SK-N-SH (cell line): ENCODE measurements around the gene RNF149. TPM values are rescaled to one million over a fixed set of nuclear protein-coding genes. Genes with fewer than 3 reads are reported as not detected.

ENCODE experiments used
- CTCF ChIA-PET: fragments of 300-600, 350-600 bp; formaldehyde crosslinking; extraction: SDS; loops from one replicate; lab custom pipeline; 2021; lab: Yijun Ruan, JAX
- POLR2A ChIA-PET: fragments of 350-600 bp; sonication (Branson Sonifier 250); formaldehyde crosslinking; extraction: SDS; loops from one replicate; lab custom pipeline; 2020; ENCODE audit warnings: antibody characterized with exemption, inconsistent platforms; lab: Yijun Ruan, JAX
- DNase-seq: peaks from one replicate; pipeline ENCODE4 v3.0.0; 2012
- H2AFZ ChIP-seq: fragments of 200-600 bp; sonication (generic); 2 replicates; pipeline ENCODE4 v1.8.1; 2016; ENCODE audit warnings: antibody characterized with exemption, mild to moderate bottlenecking, low read depth
- H3F3A ChIP-seq: fragments of 200-600 bp; sonication (generic); replicated peaks from 2 replicates; pipeline ENCODE3; 2016; ENCODE audit warnings: antibody characterized with exemption, mild to moderate bottlenecking; ENCODE audit not compliant: insufficient read depth
- H3K27ac ChIP-seq, 2 experiments: fragments of 200-500 bp in 1 of 2; fragments of 200-600 bp in 1 of 2; sonication (Bioruptor generic) in 1 of 2; sonication (generic), shearing (Covaris generic) in 1 of 2; 2 replicates each; pipeline versions ENCODE4 v1.5.1 to v1.6.1; 2014 to 2016; ENCODE audit warnings: low read depth in 2 of 2, inconsistent platforms in 1 of 2, low read length in 1 of 2, mild to moderate bottlenecking in 1 of 2, mixed read lengths in 1 of 2
- H3K27me3 ChIP-seq: fragments of 200-600 bp; sonication (generic), shearing (Covaris generic); 2 replicates; pipeline ENCODE4 v1.6.1; 2016; ENCODE audit warnings: mixed run types; ENCODE audit not compliant: insufficient read depth
- H3K36me3 ChIP-seq, 2 experiments: fragments of 200-500 bp in 1 of 2; fragments of 200-600 bp in 1 of 2; sonication (Bioruptor generic) in 1 of 2; sonication (generic) in 1 of 2; replicated peaks in 1 of 2; 2 replicates each; pipeline versions ENCODE3 to v1.5.1; 2014 to 2016; ENCODE audit warnings: low read length in 1 of 2, mild to moderate bottlenecking in 1 of 2; ENCODE audit not compliant: insufficient read depth in 2 of 2, control insufficient read depth in 1 of 2
- H3K4me1 ChIP-seq, 2 experiments: fragments of 200-500 bp in 1 of 2; fragments of 200-600 bp in 1 of 2; sonication (Bioruptor generic) in 1 of 2; sonication (generic), shearing (Covaris generic) in 1 of 2; 2 replicates each; pipeline versions ENCODE4 v1.5.1 to v1.6.1; 2014 to 2016; ENCODE audit warnings: low read depth in 1 of 2, low read length in 1 of 2, mixed run types in 1 of 2; ENCODE audit not compliant: insufficient read depth in 2 of 2, control insufficient read depth in 1 of 2
- H3K4me2 ChIP-seq: fragments of 200-600 bp; sonication (generic), shearing (Covaris generic); 2 replicates; pipeline ENCODE4 v1.6.1; 2017; ENCODE audit warnings: mixed run types
- H3K4me3 ChIP-seq, 2 experiments: fragments of 200-500 bp in 1 of 2; fragments of 200-600 bp in 1 of 2; sonication (Bioruptor generic) in 1 of 2; sonication (generic), shearing (Covaris generic) in 1 of 2; 2 replicates each; pipeline versions ENCODE4 v1.5.1 to v1.8.1; 2014 to 2016; ENCODE audit warnings: low read depth in 2 of 2, inconsistent platforms in 1 of 2, low read length in 1 of 2, mild to moderate bottlenecking in 1 of 2, mixed read lengths in 1 of 2, moderate library complexity in 1 of 2
- H3K79me2 ChIP-seq: fragments of 200-600 bp; sonication (generic); 2 replicates; pipeline ENCODE4 v1.8.1; 2017; ENCODE audit warnings: mild to moderate bottlenecking; ENCODE audit not compliant: insufficient read depth
- H3K9ac ChIP-seq: fragments of 200-600 bp; sonication (generic); 2 replicates; pipeline ENCODE4 v1.6.1; 2017; ENCODE audit warnings: mixed run types
- H3K9me2 ChIP-seq: fragments of 200-600 bp; sonication (generic); 2 replicates; pipeline ENCODE4 v1.6.1; 2017; ENCODE audit warnings: mixed run types
- H3K9me3 ChIP-seq: fragments of 200-600 bp; sonication (generic); 2 replicates; pipeline ENCODE4 v1.6.1; 2017; ENCODE audit warnings: mixed run types, mild to moderate bottlenecking, moderate library complexity
- H4K20me1 ChIP-seq: fragments of 200-600 bp; sonication (generic); 2 replicates; pipeline ENCODE4 v1.6.1; 2017; ENCODE audit warnings: mild to moderate bottlenecking, mixed run types; ENCODE audit not compliant: insufficient read depth
- ELF1 ChIP-seq: IDR thresholded peaks from 2 replicates; pipeline ENCODE4 v1.4.0; 2012
- EP300 ChIP-seq, 2 experiments: IDR thresholded peaks; 2 replicates each; pipeline versions ENCODE4 v1.4.0 to v1.6.1; 2012; ENCODE audit warnings: borderline replicate concordance in 1 of 2, low read depth in 1 of 2, low read length in 1 of 2
- MXI1 ChIP-seq: IDR thresholded peaks from 2 replicates; pipeline ENCODE4 v1.6.1; 2012; ENCODE audit warnings: mild to moderate bottlenecking, low read depth, low read length, improper control_type of control experiment
- POLR2AphosphoS5 ChIP-seq: IDR thresholded peaks from 2 replicates; pipeline ENCODE4 v1.6.1; 2012; ENCODE audit warnings: low read depth, low read length
- SIN3A ChIP-seq: IDR thresholded peaks from 2 replicates; pipeline ENCODE4 v1.6.1; 2012; ENCODE audit warnings: low read depth, mild to moderate bottlenecking, low read length, moderate library complexity, borderline replicate concordance
- TAF1 ChIP-seq: IDR thresholded peaks from 2 replicates; pipeline ENCODE4 v1.6.1; 2012; ENCODE audit warnings: low read depth, mild to moderate bottlenecking, low read length, moderate library complexity, borderline replicate concordance
- TCF12 ChIP-seq: IDR thresholded peaks from 2 replicates; pipeline ENCODE4 v1.4.0; 2012
- whole genome bisulfite sequencing: methylation state at CpG from one replicate; pipeline ENCODE4 v1.1.6; 2017; ENCODE audit warnings: low lambda C conversion rate; 5-methylcytosine and 5-hydroxymethylcytosine counted together
- polyA plus RNA-seq, 3 experiments: library from polyadenylated mRNA; depleted of rRNA; stranded (reverse); fragments of >200 nt; gene quantifications; 2 replicates each; pipeline ENCODE4 v1.2.3, GENCODE V29; 2012
- TF ChIP-seq, protein P1 (sequence below): IDR thresholded peaks from 2 replicates; pipeline ENCODE4 v1.4.0; 2012; ENCODE audit warnings: low read depth
- TF ChIP-seq, protein P2 (sequence below): IDR thresholded peaks from 2 replicates; pipeline ENCODE4; 2012

RNF149 gene
- polyA plus RNA-seq, 1 of the 3 experiments (the other 2 are of a cell fraction) = 15.3 TPM

DNA sequence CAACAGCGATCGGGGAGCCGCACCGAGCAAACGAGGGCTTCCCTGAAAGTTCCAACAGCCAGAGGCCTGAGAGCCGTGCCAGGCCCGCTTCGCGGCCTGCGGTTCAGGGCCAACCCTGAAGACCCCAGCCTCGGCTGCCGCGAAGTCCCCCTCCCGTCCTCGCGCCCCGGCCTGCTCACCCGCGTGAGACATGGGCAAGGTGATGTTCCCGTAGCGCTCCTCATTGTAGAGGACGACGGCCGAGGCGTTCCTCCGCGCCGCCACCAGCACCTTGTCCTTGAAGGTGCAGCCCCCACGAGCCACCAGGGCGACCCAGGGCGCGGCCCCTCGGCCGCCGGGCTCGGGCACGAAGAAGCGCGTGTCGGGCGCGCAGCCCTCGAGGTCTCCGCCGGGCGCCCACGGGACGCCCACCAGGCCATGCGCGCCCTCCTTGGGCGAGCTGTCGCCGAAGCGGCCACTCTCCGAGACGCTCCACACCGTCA, 510 bp downstream of the RNF149 start:
- Histone ChIP-seq H3K9ac (peak overlapping the region; percentile 93), H2AFZ (peak overlapping the region; percentile 99; the same call in 1 of the 2 replicates), H3K4me3 (peak overlapping the region; percentile 88 to 92), H3F3A (peaks cover 13% of the 10 kb centered on the region), H3K27me3 (0 out of 2 replicates have a peak, but pooled peaks cover 3% of the 10 kb centered on the region), H4K20me1 (peaks cover 44% of the 10 kb centered on the region), H3K36me3 (peaks cover 0 to 10% of the 10 kb centered on the region in 2 experiments), H3K27ac (peak overlapping the region; percentile 80 to 88; a peak in 3 of 4 replicates), H3K9me2 (no peaks in the 10 kb centered on the region)
- ChIA-PET CTCF (interaction anchor here (0.6 to 1.4 kb wide), 2 partner anchors 12 to 565 kb away, joined by 3 to 4 read pairs; no protein-coding TSS in a partner anchor), POLR2A (interaction anchor here (1.0 kb wide), 2 partner anchors 55 to 79 kb away, joined by 3 read pairs; partner anchors contain the start of gene CREG2)
- DNase-seq = no peak
- TF ChIP-seq, protein P1, sequence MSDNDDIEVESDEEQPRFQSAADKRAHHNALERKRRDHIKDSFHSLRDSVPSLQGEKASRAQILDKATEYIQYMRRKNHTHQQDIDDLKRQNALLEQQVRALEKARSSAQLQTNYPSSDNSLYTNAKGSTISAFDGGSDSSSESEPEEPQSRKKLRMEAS = peak; percentile 46; the same call in 1 of the 2 replicates
- TF ChIP-seq ELF1 (no peak), MXI1 (peak; percentile 49; the same call in 1 of the 2 replicates)
- TF ChIP-seq, all 33 proteins: peak for 2
- Histone ChIP-seq H3K4me1 (peaks cover 12 to 20% of the 10 kb centered on the region in 2 experiments; a peak in 3 of 4 replicates), H3K9me3 (no peaks in the 10 kb centered on the region), H3K4me2 (peak overlapping the region; percentile 97), H3K79me2 (peaks cover 53% of the 10 kb centered on the region)
- 1% methylated on average over 21 of the region's 57 CpGs for WGBS

DNA sequence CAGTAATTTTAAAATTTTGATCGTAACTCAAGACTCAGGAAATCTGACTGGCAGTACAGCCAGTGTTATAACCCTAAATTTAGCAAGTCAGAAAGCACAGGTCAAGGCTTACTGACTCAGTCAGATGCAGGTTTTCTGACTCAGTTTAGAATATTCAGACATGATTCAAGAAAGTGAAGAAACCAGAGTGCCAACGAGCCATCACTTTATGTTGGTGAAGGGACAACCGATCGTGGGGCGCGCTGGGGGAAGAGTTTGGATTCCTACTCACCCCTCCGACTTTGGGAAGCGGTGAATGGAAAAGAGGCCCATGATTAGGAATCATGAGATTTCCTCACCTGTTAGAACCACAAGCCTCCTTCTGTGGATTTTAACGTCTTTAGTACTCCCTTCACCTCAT, 998 bp downstream of the RNF149 start:
- H3K27me3 ChIP-seq = no peaks in the 10 kb centered on the region
- 57% methylated on average over 9 of the region's 9 CpGs for WGBS
- no peak for DNase-seq

DNA sequence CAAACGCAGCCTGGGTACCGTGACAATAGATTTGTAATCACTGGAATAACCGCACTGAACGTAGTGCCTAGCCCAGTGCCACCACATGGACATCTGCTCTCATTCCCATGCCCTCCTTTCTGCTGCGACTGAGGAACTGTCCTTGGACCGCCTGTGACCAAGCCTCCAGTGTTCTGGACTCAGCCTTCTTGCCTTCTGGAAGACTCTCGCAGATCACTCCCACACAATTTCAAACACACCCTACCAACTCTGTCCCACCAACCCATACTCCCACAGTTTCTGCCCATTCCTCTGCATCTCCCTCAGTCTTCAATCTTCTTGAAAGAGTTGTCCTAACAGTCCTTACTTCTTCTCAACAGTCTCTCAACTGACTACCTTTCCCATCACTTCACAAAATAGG, 2.1 kb downstream of the RNF149 start:
- peak; percentile 11; the same call in 1 of the 2 replicates for TF ChIP-seq SIN3A
- TF ChIP-seq TAF1 = no peak
- TF ChIP-seq POLR2AphosphoS5 = no peak
- no peak for TF ChIP-seq ELF1
- H3K79me2 ChIP-seq = peaks cover 69% of the 10 kb centered on the region
- peak overlapping the region; percentile 3 to 88; a peak in 2 of 4 replicates for H3K27ac ChIP-seq
- DNase-seq = no peak
- H3K4me3 ChIP-seq = peak overlapping the region; percentile 88 to 92
- H3K4me2 ChIP-seq = peak overlapping the region; percentile 97
- H3K9me3 ChIP-seq = no peaks in the 10 kb centered on the region
- WGBS = 90% methylated on average over 6 of the region's 7 CpGs
- POLR2A ChIA-PET = no interaction called here
- no peak overlapping the region for H2AFZ ChIP-seq
- H3K4me1 ChIP-seq = peaks cover 12 to 20% of the 10 kb centered on the region in 2 experiments; a peak in 3 of 4 replicates
- CTCF ChIA-PET = no interaction called here
- peak overlapping the region; percentile 93; the same call in 1 of the 2 replicates for H3K9ac ChIP-seq
- no peaks in the 10 kb centered on the region for H3K27me3 ChIP-seq
- H3F3A ChIP-seq = peaks cover 13% of the 10 kb centered on the region
- peaks cover 59% of the 10 kb centered on the region for H4K20me1 ChIP-seq
- H3K9me2 ChIP-seq = no peaks in the 10 kb centered on the region
- H3K36me3 ChIP-seq = peaks cover 0 to 16% of the 10 kb centered on the region in 2 experiments

More for the DNA sequence above, 998 bp downstream of the RNF149 start:
- Histone ChIP-seq H3K27ac (peak overlapping the region in 1 of 2 experiments; percentile 88; a peak in 2 of 4 replicates), H3F3A (peaks cover 13% of the 10 kb centered on the region), H4K20me1 (peaks cover 49% of the 10 kb centered on the region), H2AFZ (0 out of 2 replicates have a peak overlapping the region, but pooled peaks have one; percentile 99), H3K9me3 (no peaks in the 10 kb centered on the region), H3K4me2 (peak overlapping the region; percentile 97), H3K4me1 (peaks cover 12 to 20% of the 10 kb centered on the region in 2 experiments; a peak in 3 of 4 replicates), H3K9ac (peak overlapping the region; percentile 93), H3K79me2 (peaks cover 58% of the 10 kb centered on the region), H3K9me2 (no peaks in the 10 kb centered on the region), H3K36me3 (peaks cover 0 to 10% of the 10 kb centered on the region in 2 experiments), H3K4me3 (peak overlapping the region; percentile 88 to 92)
- ChIA-PET POLR2A (interaction anchor here (1.0 kb wide), 1 partner anchor 54 kb away, joined by 3 read pairs; no protein-coding TSS in a partner anchor), CTCF (no interaction called here)
- TF ChIP-seq, protein P2, sequence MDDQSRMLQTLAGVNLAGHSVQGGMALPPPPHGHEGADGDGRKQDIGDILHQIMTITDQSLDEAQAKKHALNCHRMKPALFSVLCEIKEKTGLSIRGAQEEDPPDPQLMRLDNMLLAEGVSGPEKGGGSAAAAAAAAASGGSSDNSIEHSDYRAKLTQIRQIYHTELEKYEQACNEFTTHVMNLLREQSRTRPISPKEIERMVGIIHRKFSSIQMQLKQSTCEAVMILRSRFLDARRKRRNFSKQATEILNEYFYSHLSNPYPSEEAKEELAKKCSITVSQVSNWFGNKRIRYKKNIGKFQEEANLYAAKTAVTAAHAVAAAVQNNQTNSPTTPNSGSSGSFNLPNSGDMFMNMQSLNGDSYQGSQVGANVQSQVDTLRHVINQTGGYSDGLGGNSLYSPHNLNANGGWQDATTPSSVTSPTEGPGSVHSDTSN = no peak
- TF ChIP-seq EP300 (IDR thresholded peaks at IDR 0.05; ENCODE audit: borderline replicate concordance in 1 of 2, low read depth in 1 of 2, low read length in 1 of 2) (no peak), MXI1 (no peak), TCF12 (no peak)
- TF ChIP-seq, protein P1 = no peak
